Caco-2 (cell line): Measurements from ENCODE around the gene ZMYM4. TPM values are rescaled to one million over a fixed set of nuclear protein-coding genes. Genes with fewer than 3 reads are reported as not detected.

ENCODE experiments used
- BruUV-seq: library from RNA; stranded (reverse); fragments of 400-500 nt; replicated peaks from 2 replicates; lab custom pipeline; 2021; lab: Mats Ljungman, UMichigan
- CTCF ChIA-PET: fragments of 300-600 bp; sonication (Branson Sonifier 250); formaldehyde crosslinking; loops from one replicate; lab custom pipeline; 2022; ENCODE audit warnings: antibody characterized with exemption; lab: Charles Lee
- POLR2A ChIA-PET: fragments of 300-600 bp; sonication (Branson Sonifier 250); formaldehyde crosslinking; loops from one replicate; lab custom pipeline; 2022; ENCODE audit warnings: antibody characterized with exemption; lab: Charles Lee
- DNase-seq, 2 experiments: peaks; one replicate each; pipeline versions ENCODE4 v3.0.0 to v3.0.0-alpha.2; 2020 to 2022
- H3K27me3 ChIP-seq: replicated peaks from 2 replicates; pipeline ENCODE4 v1.6.0; 2011; ENCODE audit warnings: low read length; ENCODE audit not compliant: control insufficient read depth, insufficient read depth
- H3K36me3 ChIP-seq: 2 replicates; pipeline ENCODE4 v1.5.1; 2011; ENCODE audit warnings: low read length; ENCODE audit not compliant: control insufficient read depth, insufficient read depth
- H3K4me1 ChIP-seq: fragments of 250-450 bp; sonication (Bioruptor Pico); 2 replicates; pipeline ENCODE4 v1.5.1; 2020; ENCODE audit warnings: mild to moderate bottlenecking
- H3K4me3 ChIP-seq: 2 replicates; pipeline ENCODE4 v1.5.1; 2011; ENCODE audit warnings: low read depth, mild to moderate bottlenecking, control low read depth, low read length
- H3K9me3 ChIP-seq: fragments of 250-450 bp; sonication (Bioruptor Pico); 2 replicates; pipeline ENCODE4 v1.5.1; 2020; ENCODE audit warnings: mild to moderate bottlenecking, moderate library complexity
- H3K27ac Mint-ChIP-seq: one replicate; pipeline ENCODE4 v1.8.0; 2022; ENCODE audit warnings: mixed read lengths; ENCODE audit not compliant: unreplicated experiment
- H3K27me3 Mint-ChIP-seq: one replicate; pipeline ENCODE4 v1.8.0; 2022; ENCODE audit warnings: mixed read lengths; ENCODE audit not compliant: insufficient read depth, unreplicated experiment
- H3K36me3 Mint-ChIP-seq: one replicate; pipeline ENCODE4 v1.8.0; 2022; ENCODE audit warnings: mild to moderate bottlenecking, mixed read lengths; ENCODE audit not compliant: insufficient read depth, unreplicated experiment
- H3K4me1 Mint-ChIP-seq: one replicate; pipeline ENCODE4 v1.8.0; 2022; ENCODE audit warnings: low read depth, mixed read lengths; ENCODE audit not compliant: unreplicated experiment
- H3K4me3 Mint-ChIP-seq: one replicate; pipeline ENCODE4 v1.8.0; 2022; ENCODE audit warnings: mild to moderate bottlenecking, moderate library complexity, mixed read lengths; ENCODE audit not compliant: unreplicated experiment
- H3K9me3 Mint-ChIP-seq: one replicate; pipeline ENCODE4 v1.8.0; 2022; ENCODE audit warnings: mixed read lengths; ENCODE audit not compliant: unreplicated experiment
- intact Hi-C: fragments of 100-400 bp; cut with micrococcal nuclease; formaldehyde crosslinking; loops from one replicate; pipeline ENCODE4 v1.10.0; 2022; ENCODE audit not compliant: unreplicated experiment
- total RNA-seq: library from RNA; stranded (reverse); gene quantifications from 2 replicates; pipeline ENCODE4 v1.2.3, GENCODE V29; 2022
- TF ChIP-seq, protein P1 (sequence below), 2 experiments: fragments of 200-600 bp in 1 of 2; IDR thresholded peaks; 1 replicate in 1 of 2; 2 replicates in 1 of 2; pipeline versions ENCODE4 v1.5.1 to v1.8.0; 2011 to 2022; ENCODE audit warnings: antibody characterized with exemption in 1 of 2, control low read depth in 1 of 2, inconsistent platforms in 1 of 2, low read depth in 1 of 2, low read length in 1 of 2, mild to moderate bottlenecking in 1 of 2, moderate library complexity in 1 of 2; ENCODE audit not compliant: insufficient read depth in 1 of 2, severe bottlenecking in 1 of 2, unreplicated experiment in 1 of 2

The ZMYM4 gene
- total RNA-seq, 1 experiment from 2014 or later = 26.5 TPM

DNA sequence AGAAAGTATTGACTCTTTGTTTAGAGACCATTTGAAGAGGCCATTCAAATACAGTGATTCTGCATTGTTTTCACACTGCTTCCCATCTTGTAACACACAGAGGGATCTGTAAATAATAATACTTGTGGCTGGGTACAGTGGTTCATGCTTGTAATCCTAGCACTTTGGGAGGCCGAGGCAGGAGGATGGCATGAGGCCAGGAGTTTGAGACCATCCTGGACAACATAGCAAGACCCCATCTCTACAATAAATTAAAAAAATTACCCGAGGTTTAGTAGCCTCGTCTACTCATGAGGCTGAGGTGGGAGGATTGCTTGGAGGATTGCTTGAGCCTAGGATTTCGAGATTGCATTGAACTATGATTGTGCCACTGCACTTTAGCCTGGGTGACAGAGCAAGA lies 5.7 kb downstream of the ZMYM4 start:
- no peaks in the 10 kb centered on the region for H3K27me3 Mint-ChIP-seq
- H3K27ac Mint-ChIP-seq = no peak overlapping the region
- H3K36me3 Mint-ChIP-seq = peaks cover 15% of the 10 kb centered on the region
- intact Hi-C loops = no loop called here
- no peak overlapping the region for H3K4me3 Mint-ChIP-seq
- Histone ChIP-seq H3K9me3 (no peaks in the 10 kb centered on the region), H3K4me3 (no peak overlapping the region), H3K4me1 (no peaks in the 10 kb centered on the region), H3K27me3 (no peaks in the 10 kb centered on the region), H3K36me3 (no peaks in the 10 kb centered on the region)
- DNase-seq = no peak
- TF ChIP-seq, protein P1, sequence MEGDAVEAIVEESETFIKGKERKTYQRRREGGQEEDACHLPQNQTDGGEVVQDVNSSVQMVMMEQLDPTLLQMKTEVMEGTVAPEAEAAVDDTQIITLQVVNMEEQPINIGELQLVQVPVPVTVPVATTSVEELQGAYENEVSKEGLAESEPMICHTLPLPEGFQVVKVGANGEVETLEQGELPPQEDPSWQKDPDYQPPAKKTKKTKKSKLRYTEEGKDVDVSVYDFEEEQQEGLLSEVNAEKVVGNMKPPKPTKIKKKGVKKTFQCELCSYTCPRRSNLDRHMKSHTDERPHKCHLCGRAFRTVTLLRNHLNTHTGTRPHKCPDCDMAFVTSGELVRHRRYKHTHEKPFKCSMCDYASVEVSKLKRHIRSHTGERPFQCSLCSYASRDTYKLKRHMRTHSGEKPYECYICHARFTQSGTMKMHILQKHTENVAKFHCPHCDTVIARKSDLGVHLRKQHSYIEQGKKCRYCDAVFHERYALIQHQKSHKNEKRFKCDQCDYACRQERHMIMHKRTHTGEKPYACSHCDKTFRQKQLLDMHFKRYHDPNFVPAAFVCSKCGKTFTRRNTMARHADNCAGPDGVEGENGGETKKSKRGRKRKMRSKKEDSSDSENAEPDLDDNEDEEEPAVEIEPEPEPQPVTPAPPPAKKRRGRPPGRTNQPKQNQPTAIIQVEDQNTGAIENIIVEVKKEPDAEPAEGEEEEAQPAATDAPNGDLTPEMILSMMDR (IDR thresholded peaks at IDR 0.05; ENCODE audit: insufficient read depth in 1 of 2, low read depth in 1 of 2, low read length in 1 of 2, severe bottlenecking in 1 of 2, unreplicated experiment in 1 of 2) = no peak
- no TSS peak for BruUV-seq
- H3K9me3 Mint-ChIP-seq = no peaks in the 10 kb centered on the region
- ChIA-PET CTCF (no interaction called here), POLR2A (no interaction called here)
- H3K4me1 Mint-ChIP-seq = no peaks in the 10 kb centered on the region

DNA sequence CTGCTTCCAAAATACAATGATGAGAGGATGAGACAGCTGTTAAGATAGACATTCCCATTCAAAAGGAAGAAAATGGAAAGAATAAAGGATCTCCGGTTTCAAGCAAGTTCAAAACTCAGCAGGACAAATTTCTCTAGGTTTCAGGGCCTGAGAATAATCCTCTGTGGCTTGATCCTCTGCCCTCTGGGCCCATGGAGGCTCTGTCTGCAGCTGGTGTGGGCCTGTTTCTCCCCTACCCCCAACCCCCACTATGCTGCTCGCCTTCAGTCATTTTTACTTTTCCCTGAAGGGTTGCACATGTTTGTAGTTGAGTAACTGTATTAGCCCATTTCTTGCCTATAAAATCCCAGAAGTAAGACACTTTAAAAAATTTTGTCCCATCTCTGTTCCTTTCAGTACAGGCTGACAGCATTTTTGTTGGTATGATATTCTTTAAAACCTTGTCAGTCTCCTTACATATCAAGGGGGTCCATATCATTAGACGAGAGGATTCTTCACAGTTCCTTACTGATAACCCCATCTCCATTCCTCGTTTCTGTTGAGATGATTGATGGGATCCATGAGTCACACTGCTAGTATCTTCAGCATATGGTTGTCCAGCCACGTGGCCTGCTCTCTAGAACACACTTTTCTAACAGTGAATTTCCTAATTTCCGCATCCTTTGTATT lies 10.5 kb downstream of the ZMYM4 start:
- peaks cover 15% of the 10 kb centered on the region for H3K36me3 Mint-ChIP-seq
- BruUV-seq = no TSS peak
- no peaks in the 10 kb centered on the region for H3K27me3 Mint-ChIP-seq
- peaks cover 17% of the 10 kb centered on the region for H3K9me3 Mint-ChIP-seq
- no peak for DNase-seq
- intact Hi-C loops = no loop called here
- Histone ChIP-seq H3K9me3 (no peaks in the 10 kb centered on the region), H3K36me3 (no peaks in the 10 kb centered on the region), H3K4me1 (no peaks in the 10 kb centered on the region), H3K27me3 (no peaks in the 10 kb centered on the region), H3K4me3 (no peak overlapping the region)
- TF ChIP-seq, protein P1 (IDR thresholded peaks at IDR 0.05; ENCODE audit: insufficient read depth in 1 of 2, low read depth in 1 of 2, low read length in 1 of 2, severe bottlenecking in 1 of 2, unreplicated experiment in 1 of 2) = no peak
- H3K4me3 Mint-ChIP-seq = no peak overlapping the region
- POLR2A ChIA-PET = no interaction called here
- CTCF ChIA-PET = no interaction called here
- no peak overlapping the region for H3K27ac Mint-ChIP-seq
- no peaks in the 10 kb centered on the region for H3K4me1 Mint-ChIP-seq

DNA sequence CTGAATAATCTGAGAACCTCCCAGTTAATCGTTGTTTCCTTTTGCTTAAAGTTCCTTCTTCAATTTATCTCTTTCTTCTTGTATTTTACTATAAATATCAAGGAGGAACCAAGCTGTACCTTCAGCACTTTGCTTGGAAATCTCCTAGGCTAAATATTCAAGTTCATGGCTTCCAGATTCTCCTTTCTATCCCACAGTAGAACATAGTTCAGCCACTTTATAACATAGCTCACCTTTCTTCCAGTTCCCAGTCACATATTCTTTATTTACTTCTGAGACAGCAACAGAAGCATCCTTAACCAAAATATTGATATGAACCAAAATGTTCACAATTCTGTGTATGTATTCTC lies 11.0 kb downstream of the ZMYM4 start:
- ChIA-PET CTCF (no interaction called here), POLR2A (no interaction called here)
- TF ChIP-seq, protein P1 (IDR thresholded peaks at IDR 0.05; ENCODE audit: insufficient read depth in 1 of 2, low read depth in 1 of 2, low read length in 1 of 2, severe bottlenecking in 1 of 2, unreplicated experiment in 1 of 2) = no peak
- Histone ChIP-seq H3K36me3 (no peaks in the 10 kb centered on the region), H3K4me1 (no peaks in the 10 kb centered on the region), H3K27me3 (no peaks in the 10 kb centered on the region), H3K4me3 (no peak overlapping the region), H3K9me3 (no peaks in the 10 kb centered on the region)
- Mint-ChIP-seq H3K27ac (peak overlapping the region; percentile 8), H3K9me3 (peaks cover 17% of the 10 kb centered on the region), H3K4me1 (no peaks in the 10 kb centered on the region), H3K27me3 (no peaks in the 10 kb centered on the region), H3K4me3 (no peak overlapping the region), H3K36me3 (peaks cover 15% of the 10 kb centered on the region)
- DNase-seq = no peak
- no TSS peak for BruUV-seq
- intact Hi-C loops = no loop called here
